T47D (cell line): ENCODE results near the gene PWP1.
"Not testable (repeated sequence)": the region's sequence is repeated elsewhere in the genome, so short reads cannot be mapped to it uniquely, and the experiment has no call there.

Experiments
- DNase-seq, 2 experiments: peaks; one replicate each; pipeline versions ENCODE4 v3.0.0 to v3.0.0-alpha.2; 2011 to 2012; ENCODE audit warnings: low read depth in 1 of 2, low spot score in 1 of 2
- JUND ChIP-seq: IDR thresholded peaks from 2 replicates; pipeline ENCODE4 v1.6.1; 2012; ENCODE audit warnings: low read depth
- in situ Hi-C: cut with HindIII; loops from 2 replicates; pipeline ENCODE4 v1.10.0; 2016; ENCODE audit warnings: low sequenced_read_pairs, low pct_unique_long_range_greater_than_20kb

The PWP1 gene

GRCh38 chr12:107679336-107679735 lies 6.3 kb upstream of the PWP1 start:
- no peak for DNase-seq
- in situ Hi-C loops, result no loop called here
- no peak for TF ChIP-seq JUND

GRCh38 chr12:107681455-107681835 lies 4.2 kb upstream of the PWP1 start:
- in situ Hi-C loops, result no loop called here
- no peak for DNase-seq
- no peak for TF ChIP-seq JUND

- no peak for DNase-seq
These were observed 3.5 kb upstream of the PWP1 start for GRCh38 chr12:107681836-107682820.

GRCh38 chr12:107684029-107684795 lies 1.4 kb upstream of the PWP1 start:
- DNase-seq, result no peak
- TF ChIP-seq JUND, result no peak
- in situ Hi-C loops, result no loop called here

More at GRCh38 chr12:107681836-107682820, 3.5 kb upstream of the PWP1 start:
- in situ Hi-C loops, result no loop called here
- no peak for TF ChIP-seq JUND

GRCh38 chr12:107684990-107685359 lies 624 bp upstream of the PWP1 start:
- peak; percentile 28 to 46 for DNase-seq
- in situ Hi-C loops, result no loop called here

GRCh38 chr12:107695772-107696171 lies 10.2 kb downstream of the PWP1 start:
- DNase-seq, result peak in 1 of 2 experiments; percentile 39
- in situ Hi-C loops, result not testable (repeated sequence)

More at GRCh38 chr12:107684990-107685359, 624 bp upstream of the PWP1 start:
- no peak for TF ChIP-seq JUND

GRCh38 chr12:107702106-107702505 lies 16.5 kb downstream of the PWP1 start:
- DNase-seq, result no peak
- in situ Hi-C loops, result no loop called here
- no peak for TF ChIP-seq JUND

GRCh38 chr12:107704041-107704440 lies 18.4 kb downstream of the PWP1 start:
- no peak for TF ChIP-seq JUND
- DNase-seq, result no peak
- in situ Hi-C loops, result no loop called here

GRCh38 chr12:107705522-107705921 lies 19.9 kb downstream of the PWP1 start:
- in situ Hi-C loops, DNase-seq: not testable (repeated sequence)

- no peak for DNase-seq
- no peak for TF ChIP-seq JUND
- in situ Hi-C loops, result no loop called here
These were observed 30.2 kb downstream of the PWP1 start for GRCh38 chr12:107715780-107716179.

- no peak for TF ChIP-seq JUND
- in situ Hi-C loops, result no loop called here
- no peak for DNase-seq
These were observed 33.0 kb downstream of the PWP1 start for GRCh38 chr12:107718606-107719005.

GRCh38 chr12:107727327-107727726 lies 41.7 kb downstream of the PWP1 start:
- in situ Hi-C loops, DNase-seq: not testable (repeated sequence)

GRCh38 chr12:107727742-107728141 lies 42.1 kb downstream of the PWP1 start:
- DNase-seq, in situ Hi-C loops: not testable (repeated sequence)
